ENCODE results near the gene PDE1A. TPM values are rescaled to one million over a fixed set of nuclear protein-coding genes. Genes with fewer than 3 reads are reported as not detected.

Gene PDE1A
- total RNA-seq, 4 donors from 2014 or later = 0.75 to 8.1 (median 3.8) TPM

DNA sequence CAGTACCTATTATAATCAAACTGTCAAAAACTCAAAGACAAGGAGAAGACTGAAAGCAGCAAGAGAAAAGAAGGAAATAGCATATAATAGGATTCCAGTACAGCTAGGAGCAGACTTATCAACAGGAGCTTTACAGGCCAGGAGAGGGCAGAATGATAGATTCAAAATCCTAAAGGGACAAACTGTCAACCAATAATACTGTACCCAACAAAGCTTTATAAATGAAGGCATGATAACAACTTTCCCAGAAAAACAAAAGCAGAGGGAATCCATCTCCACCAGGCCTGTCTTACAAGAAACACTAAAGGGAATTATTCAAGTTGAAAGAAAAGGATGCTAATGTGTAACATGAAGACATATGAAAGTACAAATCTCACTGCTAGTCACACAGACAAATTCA lies 42.0 kb downstream of the PDE1A start:
- H3K4me1 ChIP-seq = peaks cover 0 to under 1% (median 0%) of the 10 kb centered on the region in 4 donors

DNA sequence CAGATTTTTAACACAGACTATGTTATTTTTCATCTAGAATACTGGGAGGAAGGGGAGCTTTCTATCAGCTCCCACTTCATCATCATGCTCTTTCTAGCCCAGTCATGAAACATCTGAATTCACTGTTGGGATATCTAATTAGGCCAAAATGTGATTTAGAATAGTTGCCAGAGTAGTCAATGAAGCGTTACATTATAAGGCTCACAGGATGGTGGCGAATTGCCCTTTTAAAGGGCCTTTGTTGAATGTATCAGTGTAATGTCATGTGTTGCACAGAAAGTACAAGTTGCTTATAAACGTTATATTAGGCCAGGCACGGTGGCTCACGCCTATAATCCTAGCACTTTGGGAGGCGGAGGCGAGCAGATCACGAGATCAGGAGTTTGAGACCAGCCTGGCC lies 45.6 kb downstream of the PDE1A start:
- TF ChIP-seq POLR2A (IDR thresholded peaks at IDR 0.05) = no peak
- TF ChIP-seq POLR2AphosphoS5 (IDR thresholded peaks at IDR 0.05) = no peak
- TF ChIP-seq EP300 (IDR thresholded peaks at IDR 0.05; ENCODE audit: low read depth) = no peak
- TF ChIP-seq, protein P1, sequence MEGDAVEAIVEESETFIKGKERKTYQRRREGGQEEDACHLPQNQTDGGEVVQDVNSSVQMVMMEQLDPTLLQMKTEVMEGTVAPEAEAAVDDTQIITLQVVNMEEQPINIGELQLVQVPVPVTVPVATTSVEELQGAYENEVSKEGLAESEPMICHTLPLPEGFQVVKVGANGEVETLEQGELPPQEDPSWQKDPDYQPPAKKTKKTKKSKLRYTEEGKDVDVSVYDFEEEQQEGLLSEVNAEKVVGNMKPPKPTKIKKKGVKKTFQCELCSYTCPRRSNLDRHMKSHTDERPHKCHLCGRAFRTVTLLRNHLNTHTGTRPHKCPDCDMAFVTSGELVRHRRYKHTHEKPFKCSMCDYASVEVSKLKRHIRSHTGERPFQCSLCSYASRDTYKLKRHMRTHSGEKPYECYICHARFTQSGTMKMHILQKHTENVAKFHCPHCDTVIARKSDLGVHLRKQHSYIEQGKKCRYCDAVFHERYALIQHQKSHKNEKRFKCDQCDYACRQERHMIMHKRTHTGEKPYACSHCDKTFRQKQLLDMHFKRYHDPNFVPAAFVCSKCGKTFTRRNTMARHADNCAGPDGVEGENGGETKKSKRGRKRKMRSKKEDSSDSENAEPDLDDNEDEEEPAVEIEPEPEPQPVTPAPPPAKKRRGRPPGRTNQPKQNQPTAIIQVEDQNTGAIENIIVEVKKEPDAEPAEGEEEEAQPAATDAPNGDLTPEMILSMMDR (IDR thresholded peaks at IDR 0.05) = no peak
- 82 to 84% methylated on average over 6 to 8 of the region's 8 CpGs for WGBS, 2 donors (ENCODE audit: low coverage in 1 of 2)
- in situ Hi-C loops (cut with MboI; ENCODE audit: low pct_ligation_motif_present in 1 of 4, low pct_unique_long_range_greater_than_20kb in 1 of 4, low sequenced_read_pairs in 3 of 4) = no loop called here

More for the DNA sequence above, 42.0 kb downstream of the PDE1A start:
- in situ Hi-C loops (cut with MboI; ENCODE audit: low pct_ligation_motif_present in 1 of 4, low pct_unique_long_range_greater_than_20kb in 1 of 4, low sequenced_read_pairs in 3 of 4) (no loop called here), intact Hi-C loops (cut with DNase I; ENCODE audit: low total_unique reads) (no loop called here)
- H3K27me3 ChIP-seq = no peaks in the 10 kb centered on the region
- DNase-seq = no peak
- H3K27ac ChIP-seq = no peak overlapping the region
- H3K9me3 ChIP-seq = peaks cover 8 to 10% of the 10 kb centered on the region in 2 donors
- no peak overlapping the region for H3K4me3 ChIP-seq
- H3K36me3 ChIP-seq = peaks cover 0 to 4% (median 0%) of the 10 kb centered on the region in 4 donors
- TF ChIP-seq POLR2A (IDR thresholded peaks at IDR 0.05) (no peak), POLR2AphosphoS5 (IDR thresholded peaks at IDR 0.05) (no peak), EP300 (IDR thresholded peaks at IDR 0.05; ENCODE audit: low read depth) (no peak)
- TF ChIP-seq, protein P1 (IDR thresholded peaks at IDR 0.05) = no peak

DNA sequence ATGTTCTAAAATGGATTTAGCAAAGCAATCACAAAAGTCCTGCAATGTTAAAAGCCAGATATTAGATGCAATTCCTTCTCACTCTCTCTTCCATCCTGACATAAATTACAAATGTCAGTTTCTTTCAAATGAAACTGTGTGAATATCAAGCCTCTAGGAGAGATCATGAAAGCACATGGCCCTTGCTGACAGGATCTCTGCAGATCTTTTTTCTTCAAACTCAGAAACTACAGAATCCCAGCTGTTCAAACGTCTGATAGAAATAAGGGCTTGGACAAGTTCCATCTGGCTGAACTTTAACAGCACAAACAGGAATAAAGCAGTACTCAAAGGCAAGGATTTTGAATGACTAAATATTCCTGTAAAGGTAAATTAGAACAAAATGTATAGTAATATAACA lies 47.6 kb downstream of the PDE1A start:
- WGBS, 2 donors (ENCODE audit: low coverage in 1 of 2) = 13 to 25% methylated on average over 1 of the region's 1 CpG
- TF ChIP-seq POLR2A (IDR thresholded peaks at IDR 0.05) (no peak), POLR2AphosphoS5 (IDR thresholded peaks at IDR 0.05) (peak in 1 of 3 donors; percentile 13), EP300 (IDR thresholded peaks at IDR 0.05; ENCODE audit: low read depth) (no peak)
- TF ChIP-seq, protein P1 (IDR thresholded peaks at IDR 0.05) = no peak
- H3K9me3 ChIP-seq = peaks cover 6 to 7% of the 10 kb centered on the region in 2 donors
- H3K27ac ChIP-seq = peak overlapping the region in 3 of 4 donors; percentile 1 to 28 (median 3)
- H3K36me3 ChIP-seq = no peaks in the 10 kb centered on the region
- in situ Hi-C loops (cut with MboI; ENCODE audit: low pct_ligation_motif_present in 1 of 4, low pct_unique_long_range_greater_than_20kb in 1 of 4, low sequenced_read_pairs in 3 of 4) (no loop called here), intact Hi-C loops (cut with DNase I; ENCODE audit: low total_unique reads) (no loop called here)
- peaks cover 0 to 22% (median 0%) of the 10 kb centered on the region in 4 donors for H3K4me1 ChIP-seq
- DNase-seq = no peak
- no peaks in the 10 kb centered on the region for H3K27me3 ChIP-seq
- H3K4me3 ChIP-seq = no peak overlapping the region

More for the DNA sequence above, 45.6 kb downstream of the PDE1A start:
- Histone ChIP-seq H3K4me3 (no peak overlapping the region), H3K9me3 (peaks cover 8 to 10% of the 10 kb centered on the region in 2 donors), H3K36me3 (peaks cover 0 to 4% (median 0%) of the 10 kb centered on the region in 4 donors), H3K4me1 (peaks cover 0 to 22% (median 0%) of the 10 kb centered on the region in 4 donors), H3K27ac (no peak overlapping the region), H3K27me3 (no peaks in the 10 kb centered on the region)
- DNase-seq = no peak
- intact Hi-C loops (cut with DNase I; ENCODE audit: low total_unique reads) = no loop called here

DNA sequence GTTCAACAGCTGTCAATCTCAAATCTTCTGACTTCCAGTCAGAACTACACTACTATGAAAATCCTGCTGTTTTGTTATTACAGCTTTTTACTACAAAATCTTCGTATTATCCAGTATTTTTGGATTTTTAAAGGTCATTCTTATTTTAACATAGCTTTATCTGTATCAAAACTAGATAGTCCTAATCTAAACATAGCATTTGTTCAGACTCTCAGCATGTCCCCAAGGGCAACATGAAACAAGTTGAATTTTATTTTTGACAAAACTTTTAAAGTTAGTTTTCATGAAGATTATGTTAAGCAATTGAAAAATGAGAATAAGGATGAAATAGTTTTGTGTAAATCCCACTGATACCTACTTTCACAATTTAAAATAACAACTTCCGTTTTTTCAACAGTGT lies 48.1 kb downstream of the PDE1A start:
- no peaks in the 10 kb centered on the region for H3K36me3 ChIP-seq
- intact Hi-C loops (cut with DNase I; ENCODE audit: low total_unique reads) (no loop called here), in situ Hi-C loops (cut with MboI; ENCODE audit: low pct_ligation_motif_present in 1 of 4, low pct_unique_long_range_greater_than_20kb in 1 of 4, low sequenced_read_pairs in 3 of 4) (no loop called here)
- no peaks in the 10 kb centered on the region for H3K27me3 ChIP-seq
- no peak overlapping the region for H3K4me3 ChIP-seq
- peaks cover 6 to 7% of the 10 kb centered on the region in 2 donors for H3K9me3 ChIP-seq
- DNase-seq = no peak
- WGBS, 2 donors (ENCODE audit: low coverage in 1 of 2) = 22 to 30% methylated on average over 2 of the region's 2 CpGs
- TF ChIP-seq POLR2AphosphoS5 (IDR thresholded peaks at IDR 0.05) (no peak), POLR2A (IDR thresholded peaks at IDR 0.05) (no peak)
- TF ChIP-seq, protein P1 (IDR thresholded peaks at IDR 0.05) = no peak
- H3K27ac ChIP-seq = no peak overlapping the region
- peaks cover 0 to 22% (median 0%) of the 10 kb centered on the region in 4 donors for H3K4me1 ChIP-seq
